Stimulated activated CD8-positive, alpha-beta memory T cell treated with anti-CD3 and anti-CD28 coated beads, Interleukin-15, amount 100 ng/mL, for 4 hours (primary cell): Measurements from ENCODE around the gene ARHGAP28.
"Not testable (repeated sequence)": the region's sequence is repeated elsewhere in the genome, so short reads cannot be mapped to it uniquely, and the experiment has no call there.

Experiments used
- DNase-seq, 2 donors: peaks; one replicate each; pipeline ENCODE4 v3.0.0-alpha.2; 2020; ENCODE audit warnings: low read depth in 2 of 2

ARHGAP28 gene

DNA sequence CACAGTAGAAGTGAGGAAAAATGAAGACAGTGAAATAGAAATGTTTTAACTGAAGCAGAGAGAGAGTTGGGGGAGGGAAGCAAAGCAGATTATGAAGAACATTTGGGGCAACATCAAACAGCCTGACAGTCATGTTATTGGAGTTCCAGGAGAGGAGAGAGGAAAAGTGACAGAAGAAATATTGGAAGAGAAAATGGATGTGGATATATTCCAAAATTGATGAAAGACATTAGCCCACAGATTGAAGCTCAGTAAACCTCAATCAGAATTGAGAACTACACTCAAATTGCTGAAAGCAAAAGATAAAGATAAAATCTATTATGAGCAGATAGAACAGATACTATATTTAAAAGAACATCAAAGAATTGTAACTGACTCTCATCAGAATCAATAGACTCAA is 90.8 kb downstream of the ARHGAP28 start:
- no peak for DNase-seq

DNA sequence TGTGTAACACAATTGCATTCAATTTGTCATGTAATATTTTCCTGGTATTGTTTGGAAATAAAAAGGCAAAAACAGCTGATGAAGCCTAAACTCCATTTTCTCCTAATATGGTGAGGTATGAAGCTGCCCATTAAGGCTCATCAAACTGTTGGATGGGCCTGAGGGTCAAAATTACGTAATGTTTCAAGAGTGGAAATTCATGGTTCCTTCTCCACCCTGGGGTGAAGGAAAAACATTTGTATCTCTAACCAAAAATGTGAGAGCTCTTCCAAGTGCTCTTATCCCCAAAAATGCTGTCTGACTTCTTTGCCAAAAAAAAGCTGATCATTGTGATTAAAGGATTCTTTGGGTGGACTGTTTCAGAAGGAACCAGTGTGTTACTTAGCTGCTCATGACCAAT is 91.8 kb downstream of the ARHGAP28 start:
- no peak for DNase-seq

DNA sequence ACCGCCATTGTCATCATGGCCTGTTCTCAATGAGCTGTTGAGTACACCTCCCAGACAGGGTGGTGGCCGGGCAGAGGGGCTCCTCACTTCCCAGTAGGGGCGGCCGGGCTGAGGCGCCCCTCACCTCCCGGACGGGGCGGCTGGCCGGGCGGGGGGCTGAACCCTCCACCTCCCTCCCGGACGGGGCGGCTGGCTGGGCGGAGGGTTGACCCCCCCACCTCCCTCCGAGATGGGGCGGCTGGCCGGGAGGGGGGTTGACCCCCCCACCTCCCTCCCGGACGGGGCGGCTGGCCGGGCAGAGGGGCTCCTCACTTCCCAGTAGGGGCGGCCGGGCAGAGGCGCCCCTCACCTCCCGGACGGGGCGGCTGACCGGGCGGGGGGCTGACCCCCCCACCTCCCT is 97.6 kb downstream of the ARHGAP28 start:
- DNase-seq = not testable (repeated sequence)

DNA sequence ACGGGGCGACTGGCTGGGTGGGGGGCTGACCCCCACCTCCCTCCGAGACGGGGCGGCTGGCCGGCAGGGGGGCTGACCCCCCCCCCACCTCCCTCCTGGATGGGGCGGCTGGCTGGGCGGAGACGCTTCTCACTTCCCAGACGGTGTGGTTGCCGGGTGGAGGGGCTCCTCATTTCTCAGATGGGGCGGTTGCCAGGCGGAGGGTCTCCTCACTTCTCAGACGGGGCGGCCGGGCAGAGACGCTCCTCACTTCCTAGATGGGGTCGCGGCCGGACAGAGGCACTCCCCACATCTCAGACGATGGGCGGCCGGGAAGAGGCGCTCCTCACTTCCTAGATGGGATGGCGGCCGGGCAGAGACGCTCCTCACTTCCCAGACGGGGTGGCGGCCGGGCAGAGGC is 98.0 kb downstream of the ARHGAP28 start:
- DNase-seq = not testable (repeated sequence)

DNA sequence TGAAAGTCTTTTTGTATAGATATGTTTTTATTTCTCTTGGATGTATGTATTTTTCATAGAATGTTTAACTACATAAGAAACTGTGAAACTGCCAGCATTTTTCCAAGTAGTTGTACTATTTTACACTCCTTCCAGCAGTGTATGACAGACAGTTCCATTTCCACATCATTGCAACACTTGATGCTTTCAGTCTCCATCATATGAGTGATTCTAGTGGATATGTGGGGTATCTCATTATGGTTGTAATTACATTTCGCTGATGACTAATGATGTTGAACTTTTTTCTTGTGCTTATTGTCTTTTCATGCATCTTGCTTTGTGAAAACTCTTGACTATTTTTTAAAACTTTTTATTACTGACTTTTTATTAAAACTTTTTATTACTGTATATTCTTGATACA is 101.4 kb downstream of the ARHGAP28 start:
- no peak for DNase-seq

DNA sequence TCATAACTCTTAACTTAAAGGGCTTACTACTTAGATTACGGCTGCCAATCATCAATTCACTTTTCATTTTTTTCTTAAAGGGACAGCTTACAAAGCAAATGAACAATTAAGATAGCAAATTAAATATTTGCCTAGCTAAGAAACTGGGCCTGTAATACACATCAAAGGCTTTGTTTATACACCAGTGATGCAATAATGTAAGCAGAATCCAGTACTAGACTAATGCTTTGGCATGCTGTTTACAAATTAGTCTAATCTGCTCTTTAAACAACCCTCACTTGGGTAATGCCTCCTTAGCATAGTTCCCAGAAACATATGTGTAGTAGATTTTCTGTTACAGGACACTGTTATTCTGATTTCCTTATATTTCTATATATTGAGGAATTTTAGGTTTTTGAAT is 105.8 kb downstream of the ARHGAP28 start:
- no peak for DNase-seq

DNA sequence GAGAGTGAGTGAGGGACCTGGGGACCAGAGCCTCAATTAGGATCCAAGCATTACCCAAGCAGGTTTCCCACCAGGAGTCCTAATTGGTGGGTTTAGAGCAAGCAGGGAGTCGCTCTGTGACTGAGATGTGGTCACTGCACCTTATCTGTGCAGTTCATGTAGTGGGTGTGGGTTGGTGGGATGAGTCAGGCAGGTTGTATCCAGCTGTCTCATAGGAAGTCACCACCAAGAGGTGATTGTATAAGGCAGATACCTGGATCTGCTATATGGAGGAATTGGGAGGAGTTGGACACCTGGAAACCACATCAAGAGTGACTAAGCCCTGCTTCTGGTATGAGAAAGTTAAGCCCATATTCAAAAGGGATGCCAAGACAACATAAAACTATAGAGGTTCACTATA is 106.8 kb downstream of the ARHGAP28 start:
- no peak for DNase-seq

DNA sequence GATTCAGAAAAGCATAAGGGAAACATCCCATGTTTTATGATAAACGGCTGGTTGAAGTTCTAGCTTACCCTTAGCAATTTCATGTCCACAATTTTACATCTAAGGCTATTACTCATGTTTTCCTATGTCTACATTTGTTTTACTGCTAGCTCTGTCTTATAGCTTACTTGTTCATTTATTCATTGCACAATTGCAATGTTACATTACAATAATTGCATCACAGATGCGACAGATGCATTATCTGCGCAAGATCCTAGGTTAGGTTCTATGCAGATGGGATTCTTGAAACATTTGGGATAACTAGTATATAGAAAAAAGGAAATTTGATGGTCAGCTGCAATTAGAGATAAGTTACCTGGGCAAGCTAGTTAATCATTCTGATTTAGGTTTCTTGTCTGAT is 108.4 kb downstream of the ARHGAP28 start:
- DNase-seq = no peak

DNA sequence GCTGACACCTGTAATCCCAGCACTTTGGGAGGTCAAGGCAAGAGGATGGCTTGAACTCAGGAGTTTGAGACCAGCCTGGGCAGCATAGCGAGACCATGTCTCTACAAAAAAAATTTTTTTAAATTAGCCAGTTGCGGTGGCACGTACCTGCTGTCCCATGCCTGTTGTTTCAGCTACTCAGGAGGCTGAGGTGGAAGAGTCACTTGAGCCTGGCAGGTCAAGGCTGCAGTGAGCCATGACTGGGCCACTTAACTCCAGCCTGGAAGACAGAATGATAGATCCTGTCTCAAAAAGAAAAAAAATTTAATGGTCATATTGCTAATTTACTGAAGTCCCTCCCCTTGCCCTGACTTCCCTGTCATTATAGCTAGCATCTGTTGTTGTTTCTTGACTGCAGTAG is 112.6 kb downstream of the ARHGAP28 start:
- DNase-seq = no peak

DNA sequence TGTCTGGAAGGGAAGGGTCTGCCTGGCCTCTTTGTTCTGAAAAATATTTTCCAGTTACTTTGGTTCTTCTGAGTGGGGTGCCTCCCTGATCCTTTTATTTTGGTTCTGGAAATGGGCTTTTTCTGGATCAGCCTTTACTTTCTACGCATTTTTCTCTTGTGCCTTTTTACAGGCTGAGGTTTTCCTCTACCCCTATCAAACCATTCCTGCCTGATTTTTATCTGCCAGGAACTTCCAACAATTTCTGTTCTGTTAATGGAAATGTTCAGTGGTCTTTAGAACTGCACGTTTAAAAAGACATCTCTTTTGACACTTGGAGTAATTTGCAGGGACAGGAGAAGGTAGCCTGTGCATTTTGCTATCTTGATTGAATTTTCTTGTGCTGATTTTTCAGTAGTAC is 113.8 kb downstream of the ARHGAP28 start:
- DNase-seq = no peak

DNA sequence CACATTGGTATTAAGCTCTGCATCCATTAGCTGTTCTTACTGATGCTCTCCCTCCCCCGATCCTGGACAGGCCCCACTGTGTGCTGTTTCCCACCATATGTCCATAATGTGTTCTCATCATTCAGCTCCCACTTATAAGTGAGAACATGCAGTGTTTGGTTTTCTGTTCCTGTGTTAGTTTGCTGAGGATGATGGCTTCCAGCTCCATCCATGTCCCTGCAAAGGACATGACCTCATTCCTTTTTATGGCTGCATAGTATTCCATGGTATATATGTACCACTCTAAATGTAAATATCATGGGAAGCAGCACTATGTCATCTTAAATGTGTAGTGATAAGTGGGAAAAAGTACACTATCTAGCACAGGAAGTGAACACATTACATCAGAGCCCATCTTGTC is 116.0 kb downstream of the ARHGAP28 start:
- DNase-seq = not testable (repeated sequence)

DNA sequence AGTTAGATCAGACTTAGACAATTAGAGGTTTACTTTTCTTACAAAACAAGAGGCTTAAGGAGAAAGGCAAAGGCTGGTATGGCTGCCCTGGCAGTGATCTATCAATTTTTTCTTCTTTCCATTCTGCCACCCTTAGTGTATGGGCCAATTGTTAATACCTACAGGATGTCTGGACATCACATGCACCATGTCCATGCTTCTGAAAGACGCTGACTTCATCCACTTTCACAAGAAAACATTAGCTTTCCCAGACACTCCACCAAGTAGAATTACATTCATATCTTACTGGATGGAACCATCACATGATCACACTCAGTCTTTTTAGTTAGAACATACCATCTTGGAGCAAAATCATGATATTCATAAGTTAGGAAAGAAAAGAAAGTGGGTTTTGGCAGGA is 120.9 kb downstream of the ARHGAP28 start:
- no peak for DNase-seq

DNA sequence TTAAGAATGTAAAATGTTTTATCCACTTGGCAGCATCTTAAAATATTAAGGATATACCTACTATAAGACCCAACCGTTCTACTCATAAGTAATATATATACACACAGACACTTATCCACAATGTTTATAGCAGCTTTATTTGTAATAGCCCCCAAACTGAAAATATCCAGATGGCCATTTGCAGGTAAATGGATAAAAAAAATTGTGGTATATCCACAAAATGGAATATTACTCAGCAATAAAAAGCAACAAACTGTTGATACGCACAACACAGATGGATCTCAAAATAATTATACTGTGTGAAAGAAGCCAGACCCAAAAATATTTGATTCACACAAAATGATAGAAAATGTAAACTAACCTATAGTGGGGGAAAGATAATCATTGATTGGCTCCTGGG is 122.0 kb downstream of the ARHGAP28 start:
- DNase-seq = no peak

DNA sequence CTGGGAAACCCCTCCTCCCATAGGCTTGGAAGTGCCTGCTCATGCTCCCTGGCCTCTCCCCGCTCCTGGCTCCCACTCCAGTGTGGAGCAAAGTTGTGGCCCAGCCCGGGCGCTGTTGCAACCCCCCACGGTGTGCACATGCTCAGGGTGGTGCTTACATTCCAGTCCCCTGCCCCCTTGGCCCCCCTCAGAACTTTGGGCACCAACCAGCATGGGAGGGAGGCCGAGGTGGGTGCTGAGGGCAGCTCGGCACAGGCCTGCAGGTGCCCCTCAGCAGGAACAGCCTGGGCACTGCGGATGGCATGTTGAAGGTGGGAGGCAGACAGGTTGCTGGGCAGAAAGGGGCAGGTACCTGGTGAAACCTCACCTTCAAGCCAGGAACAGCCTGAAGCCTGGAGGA is 125.3 kb downstream of the ARHGAP28 start:
- no peak for DNase-seq

DNA sequence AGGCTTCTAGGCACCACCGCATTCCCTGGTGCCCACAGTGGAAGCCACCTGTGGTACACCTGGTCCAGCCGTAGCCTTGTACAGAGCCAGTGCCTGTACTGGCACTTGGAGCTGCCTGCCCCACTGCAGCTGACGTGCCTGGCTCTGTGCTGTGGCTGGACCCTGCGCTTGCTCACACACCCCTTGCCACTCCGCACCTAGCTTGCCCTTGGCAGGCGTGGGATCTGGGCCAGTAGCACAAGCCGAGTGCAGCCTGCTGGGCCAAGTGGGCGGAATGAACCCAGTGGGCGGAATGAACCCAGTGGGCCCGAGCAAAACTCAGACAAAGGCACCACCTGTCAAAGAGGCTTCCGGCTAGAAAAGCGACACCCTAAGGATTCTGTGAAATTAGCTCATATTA is 126.3 kb downstream of the ARHGAP28 start:
- no peak for DNase-seq

DNA sequence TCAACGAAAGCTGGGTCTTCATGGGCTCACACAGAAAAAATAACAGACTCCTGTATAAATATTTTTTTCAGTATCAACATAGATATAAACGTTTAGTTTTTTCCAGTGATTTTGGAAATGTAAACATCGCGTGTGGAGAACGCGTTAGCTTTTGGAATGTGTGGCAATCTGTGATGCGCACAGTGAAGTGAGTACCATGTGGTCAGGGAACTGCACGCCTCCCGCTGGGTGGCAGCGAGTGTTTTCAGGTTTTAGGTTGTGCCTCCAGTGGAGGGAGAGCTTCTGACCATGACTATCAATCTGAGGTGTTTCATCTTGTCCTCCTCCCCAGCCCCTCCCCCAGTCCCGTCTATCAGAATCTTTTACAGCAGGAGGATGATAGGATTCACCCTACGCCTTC is 127.8 kb downstream of the ARHGAP28 start:
- DNase-seq = no peak

DNA sequence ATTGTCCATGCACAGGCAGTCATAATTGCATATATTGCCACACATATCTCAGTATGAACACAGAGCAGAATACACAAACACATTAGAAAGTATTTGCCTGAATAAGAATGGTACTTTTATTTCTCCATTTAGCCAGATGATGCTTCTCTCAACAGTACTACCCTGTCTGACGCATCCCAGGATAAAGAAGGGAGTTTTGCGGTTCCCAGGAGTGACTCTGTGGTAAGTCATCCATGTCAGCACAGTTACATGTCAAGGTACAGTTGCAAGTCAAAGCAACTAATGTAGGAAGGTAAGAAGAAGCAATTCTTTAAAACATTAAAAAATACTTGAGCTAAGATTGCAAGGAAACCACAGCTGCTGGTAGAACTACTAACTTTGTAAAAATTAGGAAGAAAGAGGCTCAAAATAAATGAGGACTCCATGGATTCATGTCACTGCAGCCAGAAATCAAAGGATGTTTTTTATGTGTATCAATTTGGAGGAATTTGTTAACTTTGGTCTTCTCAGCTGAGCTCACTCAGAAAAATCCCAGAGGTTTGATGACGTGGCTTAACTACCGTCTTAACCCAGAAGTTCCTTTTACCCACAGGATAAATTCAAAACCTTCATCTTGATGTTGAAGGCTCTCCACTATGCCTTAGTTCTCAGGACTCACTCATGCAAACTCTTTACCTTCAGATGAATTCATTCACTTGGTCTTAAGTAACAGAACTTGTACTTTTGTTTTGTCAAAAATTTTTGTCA is 130.3 kb downstream of the ARHGAP28 start:
- no peak for DNase-seq

DNA sequence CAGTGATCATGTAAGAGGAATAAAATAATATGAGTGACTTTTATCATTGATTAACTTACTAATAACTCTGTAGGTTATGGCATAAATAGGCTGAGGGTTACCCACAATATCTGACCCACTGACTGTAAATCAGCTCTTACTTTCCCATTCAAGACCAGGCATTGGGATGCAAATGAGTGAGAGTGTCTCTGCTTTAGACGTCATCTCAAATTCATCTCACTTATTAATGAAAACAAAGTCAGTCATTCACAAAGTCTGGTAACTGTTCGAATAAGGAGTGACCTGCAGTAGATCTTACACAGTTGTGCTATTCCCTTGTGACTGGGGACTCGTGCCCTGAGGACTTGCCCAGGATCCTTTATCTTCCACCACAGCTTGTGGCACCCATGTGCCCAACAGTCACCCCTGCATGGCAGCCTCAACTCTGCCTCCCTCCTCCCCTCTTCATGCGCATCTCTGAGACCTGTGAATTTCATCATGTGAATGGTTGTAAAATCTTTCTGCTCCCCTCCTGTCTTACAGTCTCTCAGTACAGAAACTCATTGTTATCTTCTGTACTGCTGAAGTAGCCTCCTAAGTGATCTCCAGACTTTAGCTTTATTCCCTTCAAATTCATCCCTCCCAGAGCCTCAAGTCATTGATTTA is 131.4 kb downstream of the ARHGAP28 start:
- DNase-seq = no peak

DNA sequence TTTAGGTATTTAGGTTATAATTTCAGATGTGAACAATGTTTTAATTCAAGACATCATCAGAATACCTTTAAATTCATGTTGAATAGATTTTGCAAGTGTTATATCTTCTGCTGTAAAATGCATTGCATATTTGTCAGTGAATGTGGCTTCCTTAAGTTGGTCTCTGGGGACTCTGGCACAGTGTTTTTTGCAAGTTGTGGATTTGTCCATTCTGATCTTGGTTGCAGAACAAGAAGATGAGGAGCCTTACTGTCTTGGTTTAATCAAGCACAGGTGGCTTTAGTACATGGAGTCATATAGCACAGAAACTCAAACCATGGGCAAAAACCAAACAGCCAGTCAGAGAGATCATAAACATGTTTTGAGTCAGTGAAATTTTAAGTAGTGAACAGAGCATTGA is 135.7 kb downstream of the ARHGAP28 start:
- no peak for DNase-seq

DNA sequence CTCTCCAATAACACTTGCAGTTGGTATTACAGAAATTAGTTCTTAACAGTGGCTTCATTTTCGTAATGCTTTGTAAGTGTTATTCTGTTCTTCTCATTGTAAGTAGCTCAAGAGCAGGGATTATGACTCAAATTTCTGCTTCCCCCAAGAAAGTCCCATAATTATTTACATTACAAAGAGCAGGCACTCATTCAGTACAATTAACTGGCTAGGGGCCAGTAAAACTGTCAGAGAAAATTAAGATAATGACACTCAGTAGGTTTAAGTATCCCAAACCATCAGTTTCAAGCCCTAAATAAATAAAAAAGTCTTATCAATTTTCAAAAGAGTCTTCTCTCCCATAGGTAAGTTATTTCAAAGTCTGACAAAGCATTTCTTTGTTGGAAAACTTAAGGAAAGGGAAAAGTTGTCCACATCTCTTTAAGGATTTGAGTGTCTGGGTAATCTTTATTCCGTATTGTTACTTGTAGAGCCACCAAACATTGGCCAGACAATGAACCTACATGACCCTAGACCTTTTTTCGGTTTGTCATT is 137.1 kb downstream of the ARHGAP28 start:
- DNase-seq = no peak

DNA sequence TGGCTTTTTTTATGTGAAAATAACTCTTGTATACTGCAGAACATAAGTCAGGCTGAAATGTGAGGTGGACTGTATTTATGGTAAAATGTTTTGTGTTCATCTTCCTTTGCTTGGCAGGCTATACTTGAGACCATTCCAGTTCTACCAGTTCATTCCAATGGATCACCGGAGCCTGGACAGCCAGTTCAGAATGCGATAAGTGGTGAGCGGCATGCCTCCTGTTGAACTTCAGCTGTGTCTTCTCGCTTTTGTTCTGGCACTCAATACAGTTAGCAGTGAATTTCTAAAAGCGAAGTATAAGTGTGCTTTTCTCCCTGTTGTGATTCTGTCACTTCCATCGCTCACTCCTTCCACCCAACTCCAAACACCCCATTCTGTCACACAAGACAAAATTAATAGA is 138.5 kb downstream of the ARHGAP28 start:
- DNase-seq = no peak

DNA sequence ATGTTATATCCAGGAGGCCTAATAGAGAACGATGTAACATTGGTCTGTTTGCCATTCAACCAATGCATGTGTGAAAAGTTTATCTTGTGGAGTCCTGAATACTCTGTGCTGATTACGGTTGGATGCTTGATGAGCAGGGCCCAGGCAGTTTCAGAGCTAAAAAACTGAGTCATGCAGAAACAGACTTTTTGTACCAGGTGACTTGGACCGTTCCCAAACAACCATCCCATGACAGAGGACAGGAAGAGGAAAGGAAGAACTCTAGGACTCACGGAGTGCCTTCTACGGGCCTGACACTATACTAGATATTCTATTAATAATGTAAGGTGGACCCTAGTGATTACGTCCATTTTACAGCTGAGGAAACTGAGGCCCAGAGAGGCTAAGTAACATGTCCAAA is 142.1 kb downstream of the ARHGAP28 start:
- no peak for DNase-seq

DNA sequence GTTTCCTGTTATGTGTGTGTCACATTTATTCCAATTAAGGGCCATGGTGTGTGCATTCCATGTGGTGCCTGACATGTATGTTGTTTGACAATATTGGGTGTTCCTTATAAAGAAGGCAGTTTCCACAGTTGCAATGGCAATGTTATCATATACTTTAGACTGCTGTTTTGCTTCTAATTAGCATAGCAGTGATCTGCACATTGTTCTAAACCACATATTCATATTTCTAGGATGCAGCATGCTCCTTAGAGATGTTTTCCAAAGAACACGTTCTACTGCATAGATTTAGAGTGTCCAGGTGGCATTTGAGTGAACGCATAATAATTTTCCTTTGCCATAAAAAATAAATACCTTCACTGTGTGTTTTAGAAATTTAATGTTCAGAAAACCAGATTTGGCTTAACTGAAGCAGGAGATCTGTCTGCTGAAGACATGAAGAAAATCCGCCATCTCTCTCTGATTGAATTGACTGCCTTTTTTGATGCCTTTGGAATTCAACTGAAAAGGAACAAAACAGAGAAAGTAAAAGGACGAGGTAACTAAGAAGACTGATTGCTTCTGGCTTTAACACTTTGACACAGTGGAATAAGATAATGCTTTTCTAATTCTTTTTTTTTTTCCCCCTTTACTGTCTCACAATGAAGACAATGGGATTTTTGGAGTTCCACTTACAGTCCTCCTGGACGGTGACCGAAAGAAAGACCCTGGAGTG is 143.7 kb downstream of the ARHGAP28 start:
- DNase-seq = no peak
